Measurements from ENCODE around the gene PDXK. TPM values are rescaled to one million over a fixed set of nuclear protein-coding genes. Genes with fewer than 3 reads are reported as not detected.
A peak's percentile ranks its signal among the peaks of the same experiment; 100 is the strongest.

PDXK gene
- total and polyA plus RNA-seq, 9 of the 15 experiments (the other 6 are each of a cell fraction or from before 2014, with no cell fraction given) = 5.6 to 162 (median 76.5) TPM

- TF ChIP-seq TAF15 (IDR thresholded peaks at IDR 0.05; ENCODE audit: low read depth, low read length) = 0 out of 2 replicates have a peak, but pooled peaks have one; percentile 57
- TF ChIP-seq HES1 (IDR thresholded peaks at IDR 0.05; ENCODE audit: low read depth) = no peak
- TF ChIP-seq IRF9 (tag; IDR thresholded peaks at IDR 0.05) = no peak
- 0 out of 2 replicates have a peak, but pooled peaks have one; percentile 8 for TF ChIP-seq PKNOX1 (IDR thresholded peaks at IDR 0.05)
- no peak for TF ChIP-seq CBX8 (IDR thresholded peaks at IDR 0.05; ENCODE audit: borderline replicate concordance, extremely low read depth, low read depth, low read length, poor library complexity, severe bottlenecking)
- no peak for TF ChIP-seq MEF2D (tag; conservative IDR thresholded peaks at IDR 0.05; ENCODE audit: low read depth)
- no peak for TF ChIP-seq PURB (CRISPR knock-in tag; IDR thresholded peaks at IDR 0.05; ENCODE audit: low read depth)
- TF ChIP-seq STAT6 (CRISPR knock-in tag; IDR thresholded peaks at IDR 0.05) = 0 out of 2 replicates have a peak, but pooled peaks have one; percentile 36
- TF ChIP-seq ZNF318 (IDR thresholded peaks at IDR 0.05; ENCODE audit: borderline replicate concordance in 1 of 2, low read depth in 1 of 2) = no peak
- TF ChIP-seq THAP7 (CRISPR knock-in tag; IDR thresholded peaks at IDR 0.05) = no peak
- no peak for TF ChIP-seq ZNF224 (CRISPR knock-in tag; IDR thresholded peaks at IDR 0.05)
Observed at GRCh38 chr21:43806017-43806710, 87.2 kb downstream of the PDXK start (continued).

Measured in K562 (cell line).